ENCODE measurements around the gene RAB33A. TPM values are rescaled to one million over a fixed set of nuclear protein-coding genes. Genes with fewer than 3 reads are reported as not detected.

The RAB33A gene
- total RNA-seq, 1 experiment from 2014 or later: 0.57 TPM

DNA sequence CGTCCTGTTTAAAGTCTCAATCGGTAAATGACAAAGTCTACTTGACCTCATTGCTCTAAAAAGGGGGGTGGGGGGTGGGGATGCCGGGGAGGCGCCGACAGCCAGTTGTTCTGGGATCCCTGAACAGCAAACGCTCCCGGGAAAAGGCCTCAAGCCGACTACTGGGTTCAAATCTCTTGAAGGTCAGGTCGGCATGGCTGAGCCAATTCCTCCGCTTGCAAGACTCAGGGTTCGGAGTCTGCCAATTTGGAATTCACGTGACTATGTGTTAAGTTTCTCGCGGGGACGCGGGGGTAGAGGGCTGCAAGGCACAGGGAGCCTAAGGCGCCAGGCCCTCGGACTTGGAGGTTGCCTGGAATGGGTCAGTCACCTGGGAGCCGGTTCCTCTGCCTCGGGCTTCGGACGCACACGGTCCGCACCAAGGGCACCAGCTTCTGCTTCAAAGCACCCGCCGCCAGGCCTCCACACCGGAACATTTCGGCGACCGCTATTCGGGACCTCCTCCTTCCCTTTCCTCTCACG, 6.5 kb upstream of the RAB33A start:
- Histone ChIP-seq H3K27ac (peak overlapping the region; percentile 84), H2AFZ (peak overlapping the region; percentile 95), H4K20me1 (ENCODE audit: insufficient read depth) (no peaks in the 10 kb centered on the region; the same call in 1 of the 2 replicates), H3F3A (ENCODE audit: insufficient read depth, low read depth) (peaks cover 7% of the 10 kb centered on the region), H3K36me3 (ENCODE audit: low read depth) (0 out of 2 replicates have a peak, but pooled peaks cover 8% of the 10 kb centered on the region), H3K4me3 (peak overlapping the region; percentile 79), H3K79me2 (ENCODE audit: low read depth) (peaks cover 41% of the 10 kb centered on the region), H3K27me3 (ENCODE audit: insufficient read depth, low read depth) (no peaks in the 10 kb centered on the region), H3K9me2 (ENCODE audit: insufficient read depth) (no peaks in the 10 kb centered on the region), H3K4me2 (peak overlapping the region; percentile 94), H3K4me1 (replicated peaks; ENCODE audit: insufficient read depth) (peaks cover 19% of the 10 kb centered on the region), H3K9me3 (ENCODE audit: insufficient read depth, low read depth) (no peaks in the 10 kb centered on the region)
- DNase-seq: no peak
- ChIA-PET CTCF (no interaction called here), POLR2A (ENCODE audit: unreplicated experiment) (interaction anchor here (0.5 to 0.8 kb wide), 2 partner anchors 8 to 9 kb away, joined by 3 to 6 read pairs; no protein-coding TSS in a partner anchor)
- no peak for TF ChIP-seq EZH2 (IDR thresholded peaks at IDR 0.05; ENCODE audit: low read depth)
- TF ChIP-seq, protein P1, sequence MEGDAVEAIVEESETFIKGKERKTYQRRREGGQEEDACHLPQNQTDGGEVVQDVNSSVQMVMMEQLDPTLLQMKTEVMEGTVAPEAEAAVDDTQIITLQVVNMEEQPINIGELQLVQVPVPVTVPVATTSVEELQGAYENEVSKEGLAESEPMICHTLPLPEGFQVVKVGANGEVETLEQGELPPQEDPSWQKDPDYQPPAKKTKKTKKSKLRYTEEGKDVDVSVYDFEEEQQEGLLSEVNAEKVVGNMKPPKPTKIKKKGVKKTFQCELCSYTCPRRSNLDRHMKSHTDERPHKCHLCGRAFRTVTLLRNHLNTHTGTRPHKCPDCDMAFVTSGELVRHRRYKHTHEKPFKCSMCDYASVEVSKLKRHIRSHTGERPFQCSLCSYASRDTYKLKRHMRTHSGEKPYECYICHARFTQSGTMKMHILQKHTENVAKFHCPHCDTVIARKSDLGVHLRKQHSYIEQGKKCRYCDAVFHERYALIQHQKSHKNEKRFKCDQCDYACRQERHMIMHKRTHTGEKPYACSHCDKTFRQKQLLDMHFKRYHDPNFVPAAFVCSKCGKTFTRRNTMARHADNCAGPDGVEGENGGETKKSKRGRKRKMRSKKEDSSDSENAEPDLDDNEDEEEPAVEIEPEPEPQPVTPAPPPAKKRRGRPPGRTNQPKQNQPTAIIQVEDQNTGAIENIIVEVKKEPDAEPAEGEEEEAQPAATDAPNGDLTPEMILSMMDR (conservative IDR thresholded peaks at IDR 0.05): no peak
- BruUV-seq (replicated peaks): TSS peak; percentile 64
- intact Hi-C loops (cut with micrococcal nuclease; ENCODE audit: unreplicated experiment): loop anchor here (5.0 kb wide), 1 partner anchor 53 kb away; the partner anchor contains the start of gene ELF4

DNA sequence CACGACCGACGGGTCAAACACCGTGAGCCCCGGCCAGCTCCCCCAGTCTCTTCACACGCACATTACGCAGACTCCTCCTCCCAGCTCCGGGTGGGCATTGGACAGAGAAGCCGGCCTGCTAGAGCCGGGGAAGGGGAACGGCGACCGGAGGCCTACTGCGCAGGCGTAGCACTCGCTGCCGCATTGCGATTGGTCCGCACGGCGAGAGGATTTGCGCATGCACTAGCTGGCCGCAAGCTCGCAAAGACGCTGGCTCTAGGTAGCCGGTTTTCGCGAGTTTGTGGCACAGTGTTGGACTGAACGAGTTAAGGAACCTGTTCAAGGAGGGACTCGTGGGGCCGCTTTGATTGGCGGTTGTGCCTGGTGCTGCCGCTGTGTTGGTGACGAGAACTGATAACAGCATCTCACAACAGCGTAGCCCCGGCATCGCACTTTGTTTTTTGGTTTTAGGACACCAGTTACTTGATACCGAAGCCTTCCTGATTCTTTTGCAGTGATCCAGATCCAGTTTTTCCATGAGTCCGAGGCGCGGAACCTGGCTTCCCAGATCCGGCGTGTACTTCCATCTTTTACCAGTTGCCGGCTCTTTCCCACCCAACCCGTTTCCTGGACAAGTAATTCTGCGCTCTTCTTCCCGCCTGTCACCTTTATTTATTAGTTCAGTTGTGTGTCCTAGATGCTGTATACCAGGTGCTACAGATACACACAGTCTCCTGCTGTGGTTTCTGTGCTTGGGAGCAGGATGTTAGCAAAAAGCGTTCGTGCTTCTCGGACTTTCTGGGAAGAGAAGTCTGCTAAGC, 5.9 kb upstream of the RAB33A start, which contains the start of gene AIFM1:
TSS of gene AIFM1 (minus strand) at position 139 of the 800 bp plus-strand sequence. CDS start 185 bp downstream, outside the sequence.
- Histone ChIP-seq H3K36me3 (ENCODE audit: low read depth) (0 out of 2 replicates have a peak, but pooled peaks cover 8% of the 10 kb centered on the region), H3K27me3 (ENCODE audit: insufficient read depth, low read depth) (no peaks in the 10 kb centered on the region), H3K4me1 (replicated peaks; ENCODE audit: insufficient read depth) (peaks cover 19% of the 10 kb centered on the region), H3K27ac (peak within 1 kb of the TSS; percentile 84), H3K79me2 (ENCODE audit: low read depth) (peaks cover 39% of the 10 kb centered on the region), H2AFZ (peak within 1 kb of the TSS; percentile 95), H3F3A (ENCODE audit: insufficient read depth, low read depth) (peaks cover 5% of the 10 kb centered on the region; the same call in 1 of the 2 replicates), H3K9me3 (ENCODE audit: insufficient read depth, low read depth) (no peaks in the 10 kb centered on the region), H3K4me2 (peak within 1 kb of the TSS; percentile 94), H3K9me2 (ENCODE audit: insufficient read depth) (no peaks in the 10 kb centered on the region), H3K4me3 (peak within 1 kb of the TSS; percentile 79), H4K20me1 (ENCODE audit: insufficient read depth) (no peaks in the 10 kb centered on the region; the same call in 1 of the 2 replicates)
- BruUV-seq (replicated peaks): TSS peak; percentile 72
- CTCF ChIA-PET: no interaction called here
- peak; percentile 90 to 97 for DNase-seq
- POLR2A ChIA-PET (ENCODE audit: unreplicated experiment): interaction anchor here (0.5 to 0.6 kb wide), 2 partner anchors 8 to 23 kb away, joined by 3 to 6 read pairs; no protein-coding TSS in a partner anchor
- TF ChIP-seq, protein P1 (conservative IDR thresholded peaks at IDR 0.05): no peak
- intact Hi-C loops (cut with micrococcal nuclease; ENCODE audit: unreplicated experiment): loop anchor here (5.0 kb wide), 1 partner anchor 54 kb away; the partner anchor contains the start of gene ELF4

DNA sequence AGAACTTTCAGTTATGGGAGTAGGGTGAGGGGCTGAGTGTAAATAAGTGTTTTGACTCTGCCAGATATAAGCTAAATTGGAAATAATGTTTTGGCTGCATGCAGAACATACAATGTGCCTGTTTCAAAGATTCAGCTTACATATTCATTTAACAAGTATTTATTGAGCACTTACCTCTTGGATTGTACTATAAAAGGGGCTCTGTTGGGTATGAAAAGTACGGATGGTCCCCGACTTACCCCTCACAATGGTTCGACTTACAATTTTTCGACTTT, 5.3 kb upstream of the RAB33A start:
- no peaks in the 10 kb centered on the region for H3K9me3 ChIP-seq (ENCODE audit: insufficient read depth, low read depth)

More for the DNA sequence above, 5.3 kb upstream of the RAB33A start:
- Histone ChIP-seq H4K20me1 (ENCODE audit: insufficient read depth) (no peaks in the 10 kb centered on the region; the same call in 1 of the 2 replicates), H2AFZ (peak overlapping the region; percentile 95), H3K36me3 (ENCODE audit: low read depth) (0 out of 2 replicates have a peak, but pooled peaks cover 8% of the 10 kb centered on the region), H3K4me2 (peak overlapping the region; percentile 94), H3K9me2 (ENCODE audit: insufficient read depth) (no peaks in the 10 kb centered on the region), H3K27ac (peak overlapping the region; percentile 84), H3K79me2 (ENCODE audit: low read depth) (peaks cover 34% of the 10 kb centered on the region), H3F3A (ENCODE audit: insufficient read depth, low read depth) (peaks cover 5% of the 10 kb centered on the region; the same call in 1 of the 2 replicates), H3K27me3 (ENCODE audit: insufficient read depth, low read depth) (no peaks in the 10 kb centered on the region), H3K4me1 (replicated peaks; ENCODE audit: insufficient read depth) (peaks cover 19% of the 10 kb centered on the region), H3K4me3 (peak overlapping the region; percentile 79)
- ChIA-PET POLR2A (ENCODE audit: unreplicated experiment) (no interaction called here), CTCF (no interaction called here)
- intact Hi-C loops (cut with micrococcal nuclease; ENCODE audit: unreplicated experiment): loop anchor here (5.0 kb wide), 1 partner anchor 54 kb away; the partner anchor contains the start of gene ELF4
- no peak for DNase-seq
- no TSS peak for BruUV-seq (replicated peaks)
- TF ChIP-seq, protein P1 (conservative IDR thresholded peaks at IDR 0.05): no peak
- no peak for TF ChIP-seq EZH2 (IDR thresholded peaks at IDR 0.05; ENCODE audit: low read depth)
